GM12865 (cell line): ENCODE results near the gene GRIN2A.

Experiments
- DNase-seq: peaks from one replicate; pipeline ENCODE4 v3.0.0; 2010; ENCODE audit warnings: low read depth
- H3K4me3 ChIP-seq: 2 replicates; pipeline ENCODE4 v1.5.1; 2011; ENCODE audit warnings: mild to moderate bottlenecking, low read depth, low read length, control low read depth
- TF ChIP-seq, protein P1 (sequence below): IDR thresholded peaks from 2 replicates; pipeline ENCODE4 v1.5.1; 2011; ENCODE audit warnings: low read length, control low read depth, low read depth, inconsistent platforms; ENCODE audit not compliant: insufficient read depth; ENCODE audit errors: missing control alignments

The GRIN2A gene

DNA sequence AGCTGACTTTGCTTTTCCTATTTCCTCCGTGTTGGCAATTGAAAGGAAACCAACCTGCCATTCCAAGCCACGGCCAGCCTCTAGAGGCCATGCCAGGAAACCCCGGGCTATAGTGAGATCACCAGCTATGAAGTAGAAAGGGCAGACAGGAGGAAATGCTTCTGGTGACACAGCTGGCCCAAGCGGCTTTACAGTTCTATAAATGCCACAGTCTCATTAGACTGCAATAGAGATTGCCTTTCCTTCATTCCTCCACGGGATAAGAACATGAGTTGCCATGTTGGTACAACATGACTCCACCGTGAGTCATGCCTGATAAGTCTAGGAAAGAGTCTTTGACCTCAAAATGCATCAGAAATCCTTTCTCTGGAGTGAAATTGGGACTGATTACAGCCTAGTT is 384.9 kb downstream of the GRIN2A start:
- no peak overlapping the region for H3K4me3 ChIP-seq
- TF ChIP-seq, protein P1, sequence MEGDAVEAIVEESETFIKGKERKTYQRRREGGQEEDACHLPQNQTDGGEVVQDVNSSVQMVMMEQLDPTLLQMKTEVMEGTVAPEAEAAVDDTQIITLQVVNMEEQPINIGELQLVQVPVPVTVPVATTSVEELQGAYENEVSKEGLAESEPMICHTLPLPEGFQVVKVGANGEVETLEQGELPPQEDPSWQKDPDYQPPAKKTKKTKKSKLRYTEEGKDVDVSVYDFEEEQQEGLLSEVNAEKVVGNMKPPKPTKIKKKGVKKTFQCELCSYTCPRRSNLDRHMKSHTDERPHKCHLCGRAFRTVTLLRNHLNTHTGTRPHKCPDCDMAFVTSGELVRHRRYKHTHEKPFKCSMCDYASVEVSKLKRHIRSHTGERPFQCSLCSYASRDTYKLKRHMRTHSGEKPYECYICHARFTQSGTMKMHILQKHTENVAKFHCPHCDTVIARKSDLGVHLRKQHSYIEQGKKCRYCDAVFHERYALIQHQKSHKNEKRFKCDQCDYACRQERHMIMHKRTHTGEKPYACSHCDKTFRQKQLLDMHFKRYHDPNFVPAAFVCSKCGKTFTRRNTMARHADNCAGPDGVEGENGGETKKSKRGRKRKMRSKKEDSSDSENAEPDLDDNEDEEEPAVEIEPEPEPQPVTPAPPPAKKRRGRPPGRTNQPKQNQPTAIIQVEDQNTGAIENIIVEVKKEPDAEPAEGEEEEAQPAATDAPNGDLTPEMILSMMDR = no peak
- no peak for DNase-seq

DNA sequence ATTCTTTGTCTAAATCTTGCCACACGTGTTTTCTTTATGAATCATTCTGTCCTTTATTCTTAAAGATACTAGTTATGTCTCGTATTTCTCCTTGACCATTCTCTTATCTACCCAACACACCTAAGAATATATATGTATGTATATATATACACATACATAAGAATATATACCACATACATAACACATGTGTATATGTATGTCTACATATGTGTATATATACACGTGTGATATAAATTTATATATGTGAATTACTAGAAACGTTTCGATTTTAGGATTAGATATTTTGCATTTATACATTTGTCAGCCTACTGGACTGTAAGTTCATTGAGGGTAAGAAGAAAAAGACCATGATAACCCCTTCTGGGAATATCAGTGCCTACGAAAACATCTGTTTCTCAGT is 388.6 kb downstream of the GRIN2A start:
- TF ChIP-seq, protein P1 = no peak
- no peak overlapping the region for H3K4me3 ChIP-seq
- no peak for DNase-seq

DNA sequence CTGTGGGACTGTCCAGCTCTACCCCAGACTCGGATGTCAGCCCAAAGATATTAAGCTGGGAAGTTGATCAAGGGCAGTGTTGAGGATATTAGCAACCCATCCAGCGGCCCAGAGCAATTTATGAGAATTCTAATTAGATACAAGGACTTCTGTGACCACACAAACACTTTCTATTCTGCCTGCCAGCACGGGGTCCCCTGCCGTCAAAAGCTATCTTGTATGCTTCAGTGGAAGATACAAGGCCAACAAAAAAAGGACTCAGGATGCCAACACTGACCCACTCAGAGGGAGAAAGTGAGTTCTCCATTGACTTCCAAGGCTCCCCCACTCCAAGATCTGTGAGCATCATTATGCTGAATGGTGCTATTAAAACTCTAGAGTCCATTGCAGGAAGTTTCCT is 390.7 kb downstream of the GRIN2A start:
- H3K4me3 ChIP-seq = no peak overlapping the region
- TF ChIP-seq, protein P1 = no peak
- DNase-seq = no peak

DNA sequence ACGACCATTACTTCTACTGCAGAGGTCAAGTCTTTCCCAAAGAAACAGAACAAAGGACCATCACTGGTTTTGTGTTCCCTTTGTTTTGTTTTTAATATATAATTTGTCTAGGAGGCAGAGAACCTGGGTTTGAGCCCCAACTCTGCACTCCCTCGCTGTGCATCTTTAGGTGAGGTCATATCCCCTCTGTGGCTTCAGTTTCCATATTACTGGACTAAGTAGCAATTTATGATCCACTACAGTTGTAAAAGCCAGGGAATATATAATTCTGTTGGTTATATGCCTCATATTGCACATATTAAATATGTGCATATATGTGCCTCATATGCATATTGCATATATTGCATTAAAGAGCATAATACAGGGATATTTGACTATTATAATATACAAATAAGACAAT is 392.0 kb downstream of the GRIN2A start:
- TF ChIP-seq, protein P1 = no peak
- DNase-seq = no peak
- no peak overlapping the region for H3K4me3 ChIP-seq

DNA sequence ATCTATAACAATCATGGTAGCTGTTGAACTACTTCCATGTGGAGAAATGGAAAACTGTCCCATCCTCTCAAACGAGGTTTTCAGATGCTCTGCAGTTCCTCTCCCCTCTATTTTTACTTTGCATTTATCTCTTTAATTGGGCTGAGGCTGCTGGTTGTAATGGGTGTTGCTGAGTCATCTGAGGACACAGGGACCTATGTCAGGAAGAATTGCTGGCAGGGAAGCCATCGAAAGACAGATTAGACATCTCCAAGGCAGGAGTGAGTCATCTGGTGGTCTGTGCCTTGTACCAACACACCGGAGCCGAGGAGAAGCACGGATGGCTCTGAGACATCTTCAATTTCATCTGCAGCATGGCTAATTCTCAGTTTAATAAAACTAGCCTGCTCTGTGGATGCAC is 394.5 kb downstream of the GRIN2A start:
- H3K4me3 ChIP-seq = no peak overlapping the region
- TF ChIP-seq, protein P1 = no peak
- DNase-seq = peak; percentile 25

DNA sequence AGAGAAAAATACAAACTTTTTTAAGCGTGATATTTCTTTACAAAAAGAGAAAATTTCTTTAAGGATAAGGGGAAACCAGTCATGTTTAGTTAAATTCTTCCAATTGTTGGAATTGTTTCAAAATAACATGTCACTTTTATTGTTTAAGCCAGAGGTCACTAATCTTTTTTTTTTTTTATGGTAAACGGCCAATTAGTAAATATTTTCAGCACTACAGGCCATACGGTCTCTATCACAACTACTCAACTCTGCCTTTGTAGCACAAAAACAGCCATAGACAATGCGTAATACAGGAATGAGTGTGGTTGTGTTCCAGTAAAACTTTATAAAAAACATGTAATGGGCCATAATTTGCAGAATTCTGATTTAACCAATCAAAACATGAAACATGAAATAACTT is 401.4 kb downstream of the GRIN2A start:
- TF ChIP-seq, protein P1 = no peak
- no peak overlapping the region for H3K4me3 ChIP-seq
- DNase-seq = no peak

DNA sequence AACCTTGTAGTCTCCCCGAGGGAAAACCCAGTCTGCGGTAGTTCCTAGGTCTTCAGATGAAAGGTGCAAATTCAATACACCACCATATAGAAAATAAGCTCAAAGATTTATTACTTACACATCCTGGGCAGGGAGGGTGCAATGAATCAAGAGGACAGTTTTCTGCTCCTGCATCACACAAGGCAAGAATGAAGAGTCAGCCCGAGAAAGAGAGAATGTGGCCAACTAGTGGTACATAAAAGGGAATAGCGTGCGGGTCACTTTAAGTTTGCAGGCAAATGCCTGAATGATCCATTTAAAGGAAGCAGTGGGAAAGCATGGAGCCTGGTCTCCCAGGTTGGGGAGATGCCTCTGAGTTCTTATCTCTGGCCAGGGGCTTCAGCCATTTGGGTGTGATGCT is 403.4 kb downstream of the GRIN2A start:
- no peak overlapping the region for H3K4me3 ChIP-seq
- TF ChIP-seq, protein P1 = no peak
- no peak for DNase-seq
